Renal pelvis (tissue), 12 donors: ENCODE data around the gene CHCHD4. TPM values are rescaled to one million over a fixed set of nuclear protein-coding genes. Genes with fewer than 3 reads are reported as not detected.

Source experiments
- DNase-seq: peaks from one replicate; pipeline ENCODE4 v3.0.0-alpha.2; 2013
- long read RNA-seq, 16 experiments: transcript quantifications; one replicate each; lab custom pipeline, GENCODE V29; 2026
- polyA plus RNA-seq, 3 donors: library from polyadenylated mRNA; unstranded; fragments of 120-200 nt; gene quantifications; one replicate each; pipeline ENCODE4 v1.2.1, GENCODE V29; 2013; ENCODE audit not compliant: insufficient read length in 3 of 3

The CHCHD4 gene
- polyA plus RNA-seq: 10 to 100 TPM; 17.9 to 19.9 (median 18.7) TPM
- long read RNA-seq, donor 1, transcript CHCHD4-202 (3 exons, 1,405 nt): major isoform, 17 of 39 reads
- long read RNA-seq, donor 1, partial matches to known transcripts: 6 of 39 reads
- long read RNA-seq, donor 1, other reads (novel, unspliced or antisense): 15 of 39 reads
- long read RNA-seq, donor 2, transcript CHCHD4-202 (3 exons, 1,405 nt): major isoform, 14 of 14 reads
- long read RNA-seq, donor 2, partial matches to known transcripts: 0 of 14 reads
- long read RNA-seq, donor 2, other reads (novel, unspliced or antisense): 0 of 14 reads
- long read RNA-seq, donor 3, transcript CHCHD4-202 (3 exons, 1,405 nt): major isoform, 7 of 8 reads
- long read RNA-seq, donor 3, partial matches to known transcripts: 0 of 8 reads
- long read RNA-seq, donor 3, other reads (novel, unspliced or antisense): 0 of 8 reads
- long read RNA-seq, donor 4, transcript CHCHD4-202 (3 exons, 1,405 nt): major isoform, 7 of 19 reads
- long read RNA-seq, donor 4, partial matches to known transcripts: 0 of 19 reads
- long read RNA-seq, donor 4, other reads (novel, unspliced or antisense): 11 of 19 reads
- long read RNA-seq, donor 5, transcript CHCHD4-202 (3 exons, 1,405 nt): major isoform, 7 of 7 reads
- long read RNA-seq, donor 5, partial matches to known transcripts: 0 of 7 reads
- long read RNA-seq, donor 5, other reads (novel, unspliced or antisense): 0 of 7 reads
- long read RNA-seq, donor 6, transcript CHCHD4-202 (3 exons, 1,405 nt): major isoform, 11 of 33 reads
- long read RNA-seq, donor 6, partial matches to known transcripts: 5 of 33 reads
- long read RNA-seq, donor 6, other reads (novel, unspliced or antisense): 15 of 33 reads
- long read RNA-seq, donor 7, transcript CHCHD4-202 (3 exons, 1,405 nt): major isoform, 10 of 48 reads
- long read RNA-seq, donor 7, partial matches to known transcripts: 37 of 48 reads
- long read RNA-seq, donor 7, other reads (novel, unspliced or antisense): 0 of 48 reads
- long read RNA-seq, donor 8, partial matches to known transcripts: 0 of 3 reads
- long read RNA-seq, donor 8, other reads (novel, unspliced or antisense): 0 of 3 reads
- long read RNA-seq, donor 9, transcript CHCHD4-202 (3 exons, 1,405 nt): major isoform, 15 of 16 reads
- long read RNA-seq, donor 9, partial matches to known transcripts: 0 of 16 reads
- long read RNA-seq, donor 9, other reads (novel, unspliced or antisense): 0 of 16 reads
- long read RNA-seq, donor 10, transcript CHCHD4-202 (3 exons, 1,405 nt): major isoform, 9 of 10 reads
- long read RNA-seq, donor 10, partial matches to known transcripts: 0 of 10 reads
- long read RNA-seq, donor 10, other reads (novel, unspliced or antisense): 0 of 10 reads
- long read RNA-seq, donor 11, partial matches to known transcripts: 0 of 4 reads
- long read RNA-seq, donor 11, other reads (novel, unspliced or antisense): 0 of 4 reads
- long read RNA-seq, donor 12, transcript CHCHD4-202 (3 exons, 1,405 nt): major isoform, 12 of 14 reads
- long read RNA-seq, donor 12, partial matches to known transcripts: 0 of 14 reads
- long read RNA-seq, donor 12, other reads (novel, unspliced or antisense): 0 of 14 reads
- long read RNA-seq, donor 13, transcript CHCHD4-202 (3 exons, 1,405 nt): major isoform, 9 of 9 reads
- long read RNA-seq, donor 13, partial matches to known transcripts: 0 of 9 reads
- long read RNA-seq, donor 13, other reads (novel, unspliced or antisense): 0 of 9 reads
- long read RNA-seq, donor 14: 0 reads
- long read RNA-seq, donor 15, transcript CHCHD4-202 (3 exons, 1,405 nt): major isoform, 17 of 17 reads
- long read RNA-seq, donor 15, partial matches to known transcripts: 0 of 17 reads
- long read RNA-seq, donor 15, other reads (novel, unspliced or antisense): 0 of 17 reads
- long read RNA-seq, donor 16, transcript CHCHD4-202 (3 exons, 1,405 nt): major isoform, 17 of 19 reads
- long read RNA-seq, donor 16, partial matches to known transcripts: 0 of 19 reads
- long read RNA-seq, donor 16, other reads (novel, unspliced or antisense): 0 of 19 reads

DNA sequence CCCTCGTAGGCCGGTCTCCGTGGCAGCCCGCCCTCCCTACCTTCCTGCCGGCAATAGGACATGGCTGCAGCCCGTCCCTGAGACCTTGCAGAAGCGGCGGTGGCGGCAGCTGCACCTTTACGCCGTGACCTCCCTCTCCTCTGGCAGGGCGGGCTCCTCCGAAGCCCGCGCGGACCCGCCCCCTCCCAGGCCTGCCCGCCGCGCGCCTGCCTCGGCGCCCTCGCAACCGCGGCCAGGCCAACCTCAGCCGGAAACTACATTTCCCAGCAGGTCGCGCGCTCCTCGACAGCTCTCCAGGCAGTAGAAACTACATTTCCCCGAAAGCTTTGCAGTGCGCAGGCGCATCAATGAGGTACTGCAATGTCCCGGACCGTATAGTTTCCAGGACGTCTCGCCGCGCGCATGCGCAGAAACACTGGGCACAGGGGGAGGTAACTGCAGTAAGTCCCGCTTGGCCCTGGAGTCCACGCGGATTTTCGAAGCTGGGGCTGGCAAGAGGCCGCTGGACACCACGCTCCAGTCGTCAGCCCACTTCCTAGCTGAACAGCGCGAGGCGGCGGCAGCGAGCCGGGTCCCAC is at the start of gene CHCHD4, which contains the start of gene TMEM43:
CHCHD4 (minus strand) TSS at position 256 of the 578 bp plus-strand sequence; CDS start at position 62, 194 bp downstream.
TMEM43 (plus strand) TSS at position 438 of the 578 bp plus-strand sequence. CDS start 142 bp downstream, outside the sequence.
- peak; percentile 98 for DNase-seq

DNA sequence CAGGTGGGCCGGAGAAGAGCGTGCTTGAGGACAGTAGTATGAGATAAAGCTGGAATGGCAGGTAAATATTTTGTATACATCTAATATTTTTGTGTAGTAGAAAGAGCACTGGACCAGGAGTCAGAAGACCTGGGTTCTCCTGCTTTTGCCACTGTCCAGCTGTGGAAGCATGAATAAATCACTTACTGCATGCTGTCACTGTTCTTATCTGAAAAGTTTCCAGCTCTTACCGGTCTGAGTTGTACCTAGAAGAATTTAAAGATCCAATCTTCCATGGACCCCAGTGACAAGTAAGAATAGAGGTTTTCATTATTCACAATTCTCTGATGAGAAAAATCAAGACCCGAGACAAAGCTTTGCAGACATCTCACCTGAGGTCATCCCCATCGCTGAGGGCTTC is 47.8 kb upstream of the CHCHD4 start:
- DNase-seq: no peak

DNA sequence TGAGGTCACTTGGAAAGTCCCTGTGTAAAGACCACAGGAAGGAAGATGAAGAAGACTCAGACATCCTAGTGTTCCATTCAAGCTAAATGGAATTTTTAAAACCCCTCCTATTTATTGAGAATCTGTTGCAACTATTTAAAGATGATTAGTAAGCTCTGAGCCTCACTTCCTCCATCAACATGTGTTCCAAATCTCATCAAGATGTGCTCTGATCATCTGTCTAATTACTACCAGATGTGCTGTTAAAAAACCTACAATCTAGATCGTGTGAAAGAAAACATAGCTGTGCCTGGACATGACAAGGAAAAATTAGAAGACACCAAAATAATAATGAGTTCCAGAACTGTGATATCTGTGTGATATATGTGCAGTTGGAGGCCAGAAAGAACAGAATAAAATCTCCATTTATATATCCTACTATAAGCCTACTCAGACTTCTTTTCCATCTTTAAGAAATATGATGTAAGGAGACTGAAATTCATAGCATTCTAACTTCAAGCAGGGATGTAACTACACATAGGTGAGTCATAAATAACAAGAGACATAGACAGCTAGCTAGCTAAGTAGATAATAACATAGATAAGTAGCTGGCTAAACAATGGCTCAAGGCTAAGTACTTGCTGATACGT is 46.0 kb upstream of the CHCHD4 start:
- no peak for DNase-seq

DNA sequence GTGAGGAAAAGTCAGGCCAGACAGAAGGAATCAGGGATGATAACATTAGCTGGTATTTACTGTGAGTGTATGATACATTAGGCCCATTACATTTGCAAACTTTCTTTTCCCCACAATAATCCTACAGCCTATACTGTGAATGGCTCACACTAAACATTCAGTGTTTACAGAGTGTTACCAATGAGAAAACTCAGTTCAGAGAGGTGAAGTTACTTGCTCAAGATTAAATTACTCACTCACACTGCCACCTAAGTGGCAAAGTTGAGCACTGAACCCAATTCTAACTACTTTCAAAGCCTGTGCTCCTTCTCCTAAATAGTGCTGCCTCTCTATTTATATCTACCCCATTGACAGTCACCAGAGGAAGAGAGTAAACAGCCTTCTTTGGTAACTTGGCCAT is 45.2 kb upstream of the CHCHD4 start:
- DNase-seq: no peak

DNA sequence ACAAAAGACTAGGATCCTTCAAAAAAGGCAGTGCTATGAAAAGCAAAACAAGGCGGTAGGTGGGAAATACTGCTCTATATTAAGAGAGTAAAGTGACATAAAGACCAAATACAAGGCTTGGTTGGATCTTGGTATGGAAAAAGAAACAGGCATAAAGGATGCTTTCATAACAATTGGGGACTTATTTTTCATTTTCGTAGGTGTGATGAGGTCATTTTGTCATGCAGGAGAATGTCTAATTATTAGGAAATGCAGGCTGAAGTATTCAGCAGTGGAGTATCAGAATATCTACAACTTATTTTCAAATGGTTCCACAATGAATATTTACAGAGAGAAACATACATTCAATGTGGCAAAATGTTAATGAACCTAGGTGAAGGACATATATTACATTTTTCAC is 44.8 kb upstream of the CHCHD4 start:
- no peak for DNase-seq

DNA sequence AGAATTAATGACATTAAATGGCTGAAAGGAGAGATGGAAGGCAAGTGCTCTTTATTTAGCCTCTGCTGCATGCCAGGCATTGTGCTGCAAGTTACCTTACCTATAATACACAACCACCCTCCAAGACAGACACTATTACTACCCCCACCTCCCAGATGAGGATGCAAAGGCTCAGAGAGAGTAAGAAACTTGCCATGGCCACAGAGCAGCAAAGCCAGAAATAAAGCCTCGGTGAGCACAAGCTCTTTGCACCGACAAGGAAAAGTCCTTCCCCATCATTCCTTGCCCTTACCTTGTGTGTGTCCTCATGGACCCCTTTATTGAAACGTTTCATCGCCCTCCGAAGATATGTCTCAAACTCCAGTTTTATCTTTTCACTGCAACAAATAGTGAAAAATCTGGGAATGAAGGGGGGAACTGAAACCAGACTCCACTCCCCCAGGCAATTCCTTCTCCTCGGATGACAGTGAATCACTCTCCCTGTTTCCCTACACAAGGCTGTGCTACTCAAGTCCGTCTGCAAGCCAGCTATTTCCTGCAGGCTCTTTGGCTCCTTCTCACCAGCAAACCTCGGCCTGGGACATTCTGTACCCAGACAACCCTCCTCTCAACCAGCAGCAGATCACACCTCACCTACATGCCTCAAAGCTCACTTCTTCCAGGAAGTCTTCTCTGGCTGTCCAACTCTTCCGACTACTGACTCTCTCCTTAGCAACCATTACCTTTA is 42.4 kb upstream of the CHCHD4 start:
- DNase-seq: no peak

DNA sequence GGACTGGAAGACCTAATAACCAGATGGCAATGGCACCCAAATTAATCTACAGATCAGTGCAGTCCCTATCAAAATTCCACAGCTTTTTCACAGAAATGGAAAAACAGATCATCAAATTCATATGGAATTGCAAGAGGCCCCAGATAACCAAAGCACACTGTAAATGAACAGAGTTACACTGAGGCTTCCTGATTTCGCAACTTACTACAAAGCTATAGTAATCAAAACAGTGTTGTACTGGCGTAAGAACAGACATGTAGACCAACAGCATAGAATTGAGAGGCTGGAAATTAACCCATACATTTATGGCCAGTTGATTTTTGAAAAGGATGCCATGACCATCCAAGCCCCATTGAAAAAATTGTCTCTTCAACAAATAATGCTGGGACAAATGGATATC is 37.5 kb upstream of the CHCHD4 start:
- no peak for DNase-seq

DNA sequence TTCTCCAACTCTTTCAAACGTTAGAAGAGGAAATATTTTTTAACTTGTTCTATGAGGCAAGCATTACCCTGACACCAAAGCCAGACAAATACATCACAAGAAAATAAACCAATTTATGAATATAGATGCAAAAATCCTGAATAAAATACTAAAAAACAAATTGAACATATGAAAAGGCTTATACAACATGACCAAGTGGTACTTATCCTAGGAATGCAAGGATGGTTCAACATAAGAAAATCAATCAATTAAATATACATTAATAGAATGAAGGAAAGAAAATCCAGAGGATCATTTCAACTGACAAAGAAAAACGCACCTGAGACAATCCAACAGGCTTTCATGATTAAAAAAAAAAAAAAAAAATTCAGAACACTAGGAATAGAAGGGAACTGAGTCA is 36.6 kb upstream of the CHCHD4 start:
- no peak for DNase-seq

DNA sequence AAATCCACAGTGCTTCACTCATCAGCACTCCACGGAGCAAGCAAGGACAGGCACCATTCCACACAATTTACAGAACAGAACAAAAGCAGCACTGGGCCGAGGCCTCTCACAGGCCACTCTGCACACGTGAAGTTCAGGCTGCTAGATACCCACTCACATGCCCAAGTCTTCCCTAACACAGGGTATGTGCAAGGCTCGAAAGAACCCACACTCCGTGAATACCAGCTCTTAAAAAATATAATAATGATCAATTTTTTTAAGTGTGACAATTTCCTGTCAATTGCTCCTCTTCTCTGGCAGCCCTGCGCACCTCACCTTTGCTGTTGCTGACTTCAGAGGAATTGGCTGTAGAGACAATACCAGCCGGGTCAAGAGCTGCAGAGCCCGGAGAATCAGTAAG is 34.8 kb upstream of the CHCHD4 start:
- DNase-seq: no peak

DNA sequence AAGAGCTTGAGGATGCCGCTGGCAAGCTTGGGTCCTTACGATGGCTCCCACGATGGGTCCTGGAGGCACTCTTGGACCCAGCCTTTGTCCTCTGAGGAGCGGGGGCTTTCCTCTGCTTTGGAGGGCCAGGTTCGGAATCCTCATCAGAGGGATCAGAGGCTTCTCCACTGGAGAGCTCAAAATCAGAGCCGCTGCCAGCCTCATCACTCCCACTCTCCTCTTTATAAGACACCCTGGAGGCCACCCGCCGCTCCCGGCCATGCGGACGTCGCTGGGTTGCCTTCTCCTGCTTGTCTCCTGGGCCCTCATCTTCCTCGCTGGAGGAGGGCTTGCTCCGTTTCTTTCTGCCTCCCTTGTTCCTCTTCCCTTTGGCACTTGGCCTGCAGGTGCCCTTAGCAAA is 33.7 kb upstream of the CHCHD4 start:
- no peak for DNase-seq

DNA sequence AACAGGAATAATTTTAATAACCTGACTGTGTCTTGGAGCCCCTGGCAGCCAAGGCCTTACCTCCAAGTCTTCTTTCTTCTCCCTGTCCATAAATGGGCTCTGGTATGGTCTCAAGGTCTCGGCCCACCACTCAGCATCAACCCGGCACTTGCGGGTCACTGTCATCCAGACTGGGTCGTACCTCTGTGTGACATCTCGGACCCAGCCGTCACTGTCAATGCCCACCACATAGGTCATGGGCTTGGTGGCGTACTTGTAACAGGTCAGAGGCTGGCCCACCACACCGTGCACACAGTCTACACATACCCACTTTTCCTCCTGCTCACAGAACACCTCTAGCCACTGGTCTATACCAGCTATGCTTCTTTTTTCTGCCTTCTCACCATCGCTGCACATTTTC is 33.3 kb upstream of the CHCHD4 start:
- no peak for DNase-seq

DNA sequence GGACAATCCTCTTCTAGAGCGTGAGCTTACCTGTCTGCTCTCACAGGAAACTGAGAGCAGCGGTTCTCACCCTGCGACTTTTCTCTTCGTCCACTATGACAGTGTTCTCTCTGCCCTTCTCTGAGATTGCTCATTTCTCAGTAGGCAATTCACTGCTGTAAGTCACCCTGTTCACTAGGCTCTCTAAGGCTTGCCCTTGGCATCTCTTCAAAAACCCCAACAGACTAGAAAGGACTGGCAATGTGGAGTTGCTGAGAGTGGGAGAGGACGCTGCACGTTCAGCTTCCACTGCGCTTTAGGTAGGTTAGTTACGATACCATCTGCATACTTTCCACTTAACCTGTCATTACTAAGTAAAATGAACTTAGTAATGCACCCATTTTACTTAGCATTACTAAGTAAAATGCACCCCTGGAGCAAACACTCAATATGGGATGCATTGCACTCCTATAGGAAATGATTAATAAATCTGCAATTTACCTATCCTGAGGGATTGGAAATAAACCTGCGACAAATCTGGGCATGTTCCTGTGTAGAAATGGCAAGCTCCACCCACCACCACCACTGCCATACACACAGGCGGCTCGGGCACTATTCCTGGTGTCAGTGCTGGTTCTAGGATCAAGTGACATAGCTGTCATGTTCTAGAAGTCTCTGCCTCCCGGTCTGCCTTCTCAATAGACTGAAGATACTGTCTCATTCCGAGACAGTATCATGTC is 32.3 kb upstream of the CHCHD4 start:
- no peak for DNase-seq

DNA sequence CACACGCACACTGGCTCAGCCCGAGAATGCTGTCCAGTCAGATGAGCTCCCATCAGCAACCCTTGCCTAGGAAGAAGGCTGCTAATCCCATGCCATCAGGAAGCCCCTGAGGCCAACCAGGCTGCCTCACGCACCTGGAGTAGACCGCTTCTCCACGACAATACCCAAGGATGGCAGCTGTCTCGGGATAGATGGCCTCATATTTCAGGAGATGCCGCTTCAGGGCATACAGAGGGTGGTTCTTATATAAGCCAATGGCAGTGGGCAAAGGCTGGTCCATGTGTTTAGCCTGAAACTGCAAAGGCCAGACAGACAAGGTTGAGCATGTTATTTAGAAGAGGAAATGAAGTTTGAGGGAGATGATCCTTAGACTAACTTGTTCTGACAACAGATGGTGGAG is 31.5 kb upstream of the CHCHD4 start:
- DNase-seq: no peak

DNA sequence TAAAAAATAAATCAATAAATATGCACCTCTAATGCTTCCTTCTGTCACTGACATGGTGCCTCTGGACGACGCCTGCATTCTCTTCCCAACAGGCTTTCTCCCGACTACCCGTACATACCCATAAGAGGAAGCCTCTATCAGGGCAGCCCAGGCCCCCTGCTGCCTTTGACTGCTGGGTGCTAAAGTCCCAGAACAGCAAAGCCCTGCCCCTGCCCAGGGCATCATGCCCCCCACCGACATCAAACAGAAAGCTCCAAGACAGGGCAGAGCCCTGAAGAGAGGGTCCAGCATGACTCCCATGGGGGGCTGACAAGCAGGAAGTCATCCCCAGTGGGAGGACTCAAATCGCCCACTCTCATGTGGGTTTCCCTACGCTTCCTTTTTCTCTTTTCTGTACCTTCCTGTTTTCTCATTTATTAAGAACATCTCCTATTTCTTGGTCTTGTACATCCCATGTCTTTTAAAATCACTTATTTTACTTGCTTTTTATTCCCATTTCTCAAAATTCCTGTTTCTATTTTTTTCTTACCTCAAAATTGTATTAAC is 30.3 kb upstream of the CHCHD4 start:
- no peak for DNase-seq

DNA sequence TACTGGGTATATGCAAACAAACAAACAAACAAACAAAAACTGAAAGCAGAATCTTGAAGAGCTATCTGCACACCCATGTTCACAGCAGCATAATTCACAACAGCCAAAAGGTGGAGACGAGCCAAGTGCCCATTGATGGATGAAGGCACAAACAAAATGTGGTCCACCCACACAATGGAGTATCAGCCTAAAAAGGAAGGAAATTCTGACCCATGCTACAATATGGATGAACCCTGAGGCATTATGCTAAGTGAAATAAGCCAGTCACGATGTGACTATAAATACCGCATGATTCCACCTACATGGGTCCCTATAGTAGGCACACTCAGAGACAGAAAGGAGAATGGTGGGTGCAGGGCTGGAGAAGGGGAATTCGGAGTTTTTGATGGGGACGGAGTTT is 29.6 kb upstream of the CHCHD4 start:
- no peak for DNase-seq

DNA sequence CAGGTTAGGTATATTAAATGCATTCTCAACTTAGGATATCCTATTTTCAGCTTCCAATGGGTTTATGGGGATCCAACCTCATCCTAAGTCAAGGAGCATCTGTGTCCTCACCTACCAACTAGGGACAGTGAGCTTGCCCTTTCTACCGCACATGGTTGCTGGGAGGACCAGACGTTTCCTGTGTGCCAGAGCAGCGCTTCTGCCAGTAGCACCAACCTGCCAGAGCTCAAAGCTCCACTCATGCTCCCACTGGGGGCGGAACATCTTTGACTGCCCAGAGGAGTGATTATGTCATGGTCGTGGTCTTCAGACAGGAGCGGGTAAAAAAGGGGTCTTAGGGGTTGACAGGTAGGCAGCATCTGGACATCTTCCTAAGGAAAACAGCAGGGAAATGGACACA is 29.0 kb upstream of the CHCHD4 start:
- no peak for DNase-seq

DNA sequence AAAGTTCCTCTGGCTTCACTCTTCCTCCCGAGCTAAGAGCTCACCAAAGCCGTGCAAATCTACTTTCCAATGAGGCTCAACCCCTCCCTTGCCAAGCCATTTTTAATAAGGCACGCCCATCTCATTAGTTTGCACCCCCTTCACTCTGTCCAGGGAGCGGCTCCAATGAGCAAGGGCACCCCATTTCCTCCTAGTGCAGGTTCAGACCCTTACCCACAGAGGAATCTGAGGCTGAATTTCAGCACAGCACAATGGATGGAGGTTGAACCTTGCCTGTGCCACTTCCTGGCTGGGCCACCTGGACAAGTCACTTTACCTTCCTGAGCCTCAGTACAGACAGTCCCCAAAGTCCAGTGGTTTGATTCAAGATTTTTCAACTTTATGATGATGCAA is 28.3 kb upstream of the CHCHD4 start:
- no peak for DNase-seq
